Endothelial cell (in vitro differentiated cells): Measurements from ENCODE around the gene SLC26A8. TPM values are rescaled to one million over a fixed set of nuclear protein-coding genes. Genes with fewer than 3 reads are reported as not detected.

Experiments
- DNase-seq: peaks from one replicate; pipeline ENCODE4 v3.0.0; 2021; ENCODE audit warnings: low spot score
- H3K27ac Mint-ChIP-seq: one replicate; pipeline ENCODE4 v1.8.0; 2021; ENCODE audit warnings: mixed read lengths, inconsistent platforms; ENCODE audit not compliant: unreplicated experiment
- H3K27me3 Mint-ChIP-seq: one replicate; pipeline ENCODE4 v1.8.0; 2021; ENCODE audit warnings: mild to moderate bottlenecking, moderate library complexity, mixed read lengths, inconsistent platforms; ENCODE audit not compliant: unreplicated experiment
- H3K36me3 Mint-ChIP-seq: one replicate; pipeline ENCODE4 v1.8.0; 2021; ENCODE audit warnings: mild to moderate bottlenecking, low read depth, mixed read lengths, inconsistent platforms; ENCODE audit not compliant: unreplicated experiment
- H3K4me1 Mint-ChIP-seq: one replicate; pipeline ENCODE4 v1.8.0; 2021; ENCODE audit warnings: mild to moderate bottlenecking, mixed read lengths, inconsistent platforms; ENCODE audit not compliant: unreplicated experiment
- H3K4me3 Mint-ChIP-seq: one replicate; pipeline ENCODE4 v1.8.0; 2021; ENCODE audit warnings: mild to moderate bottlenecking, mixed read lengths, inconsistent platforms; ENCODE audit not compliant: unreplicated experiment
- H3K9me3 Mint-ChIP-seq: one replicate; pipeline ENCODE4 v1.8.0; 2021; ENCODE audit warnings: mixed read lengths, inconsistent platforms; ENCODE audit not compliant: unreplicated experiment
- CTCF ChIP-seq: fragments of 200-600 bp; sonication (generic); IDR thresholded peaks from one replicate; pipeline ENCODE4 v1.5.0; 2021; ENCODE audit warnings: antibody characterized with exemption; ENCODE audit not compliant: unreplicated experiment
- total RNA-seq: library from RNA; stranded (reverse); fragmentation: NEBNext Ultra II Directional; extraction: Animal tissue kit (Norgen Biotek cat#: 25700); gene quantifications from one replicate; pipeline ENCODE4 v1.2.1, GENCODE V29; 2021; ENCODE audit not compliant: unreplicated experiment

The SLC26A8 gene
- total RNA-seq, 1 donor from 2014 or later: 0.97 TPM

GRCh38 chr6:36070252-36070651, 45.8 kb upstream of the SLC26A8 start:
- no peak overlapping the region for H3K4me3 Mint-ChIP-seq
- TF ChIP-seq CTCF: no peak
- H3K27me3 Mint-ChIP-seq: no peaks in the 10 kb centered on the region
- H3K9me3 Mint-ChIP-seq: no peaks in the 10 kb centered on the region
- H3K36me3 Mint-ChIP-seq: peaks cover 5% of the 10 kb centered on the region
- H3K27ac Mint-ChIP-seq: no peak overlapping the region
- peaks cover 11% of the 10 kb centered on the region for H3K4me1 Mint-ChIP-seq
- DNase-seq: no peak

- no peak for TF ChIP-seq CTCF
- Mint-ChIP-seq H3K4me3 (no peak overlapping the region), H3K27me3 (no peaks in the 10 kb centered on the region), H3K27ac (no peak overlapping the region), H3K9me3 (no peaks in the 10 kb centered on the region), H3K4me1 (peaks cover 17% of the 10 kb centered on the region), H3K36me3 (peaks cover 5% of the 10 kb centered on the region)
- no peak for DNase-seq
Observed at GRCh38 chr6:36069573-36069972, 45.1 kb upstream of the SLC26A8 start.

GRCh38 chr6:36068586-36068985, 44.1 kb upstream of the SLC26A8 start:
- Mint-ChIP-seq H3K36me3 (peaks cover 3% of the 10 kb centered on the region), H3K27ac (no peak overlapping the region), H3K27me3 (no peaks in the 10 kb centered on the region), H3K4me1 (peaks cover 22% of the 10 kb centered on the region), H3K9me3 (no peaks in the 10 kb centered on the region), H3K4me3 (no peak overlapping the region)
- DNase-seq: no peak
- no peak for TF ChIP-seq CTCF

- no peaks in the 10 kb centered on the region for H3K27me3 Mint-ChIP-seq
- no peak for TF ChIP-seq CTCF
- H3K9me3 Mint-ChIP-seq: no peaks in the 10 kb centered on the region
- H3K4me1 Mint-ChIP-seq: peaks cover 22% of the 10 kb centered on the region
- peak overlapping the region; percentile 74 for H3K27ac Mint-ChIP-seq
- no peak for DNase-seq
- H3K36me3 Mint-ChIP-seq: no peaks in the 10 kb centered on the region
- no peak overlapping the region for H3K4me3 Mint-ChIP-seq
Observed at GRCh38 chr6:36068012-36068392, 43.6 kb upstream of the SLC26A8 start.

- DNase-seq: no peak
- H3K4me3 Mint-ChIP-seq: no peak overlapping the region
- H3K27ac Mint-ChIP-seq: peak overlapping the region; percentile 74
- no peaks in the 10 kb centered on the region for H3K36me3 Mint-ChIP-seq
- TF ChIP-seq CTCF: no peak
- no peaks in the 10 kb centered on the region for H3K9me3 Mint-ChIP-seq
- H3K27me3 Mint-ChIP-seq: no peaks in the 10 kb centered on the region
- H3K4me1 Mint-ChIP-seq: peaks cover 22% of the 10 kb centered on the region
Observed at GRCh38 chr6:36067374-36068011, 43.1 kb upstream of the SLC26A8 start.
